ENCODE measurements around the gene ELL2. TPM values are rescaled to one million over a fixed set of nuclear protein-coding genes. Genes with fewer than 3 reads are reported as not detected.

The ELL2 gene
- polyA plus RNA-seq, 1 of the 3 experiments (the other 2 are of a cell fraction): 18.4 TPM

DNA sequence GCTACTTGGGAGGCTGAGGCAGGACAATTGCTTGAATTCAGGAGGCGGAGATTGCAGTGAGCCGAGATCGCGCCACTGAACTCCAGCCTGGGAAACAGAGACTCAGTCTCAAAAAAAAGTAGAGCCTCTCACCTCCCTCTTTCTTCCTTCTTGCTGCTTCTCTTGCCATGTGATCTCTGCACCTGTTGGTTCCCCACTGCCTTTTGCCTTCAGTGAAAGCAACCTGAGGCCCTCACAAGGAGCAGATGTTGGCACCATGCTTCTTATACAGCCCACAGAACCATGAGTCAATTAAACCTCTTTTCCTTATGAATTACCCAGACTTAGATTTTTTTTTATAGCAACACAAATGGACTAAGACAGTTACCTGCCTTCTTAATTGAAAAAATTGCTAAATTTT lies 93.5 kb downstream of the ELL2 start (continued):
- TF ChIP-seq TAF1 (IDR thresholded peaks at IDR 0.05; ENCODE audit: borderline replicate concordance, low read depth, low read length): no peak
- no peak for TF ChIP-seq TCF12 (IDR thresholded peaks at IDR 0.05)
- TF ChIP-seq RAD21 (IDR thresholded peaks at IDR 0.05; ENCODE audit: low read length): no peak
- no peak for TF ChIP-seq MAX (IDR thresholded peaks at IDR 0.05; ENCODE audit: low read depth)
- no peak for TF ChIP-seq NRF1 (IDR thresholded peaks at IDR 0.05; ENCODE audit: low read depth, low read length)
- no peak for TF ChIP-seq EZH2phosphoT487 (IDR thresholded peaks at IDR 0.05; ENCODE audit: borderline replicate concordance, low read depth)
- TF ChIP-seq NFIC (IDR thresholded peaks at IDR 0.05; ENCODE audit: borderline replicate concordance): no peak
- no peak for TF ChIP-seq RXRA (IDR thresholded peaks at IDR 0.05; ENCODE audit: borderline replicate concordance, low read depth)
- no peak for TF ChIP-seq SIN3A (IDR thresholded peaks at IDR 0.05; ENCODE audit: borderline replicate concordance, low read depth, low read length)
- no peak for TF ChIP-seq MXI1 (IDR thresholded peaks at IDR 0.05; ENCODE audit: low read depth, low read length)

DNA sequence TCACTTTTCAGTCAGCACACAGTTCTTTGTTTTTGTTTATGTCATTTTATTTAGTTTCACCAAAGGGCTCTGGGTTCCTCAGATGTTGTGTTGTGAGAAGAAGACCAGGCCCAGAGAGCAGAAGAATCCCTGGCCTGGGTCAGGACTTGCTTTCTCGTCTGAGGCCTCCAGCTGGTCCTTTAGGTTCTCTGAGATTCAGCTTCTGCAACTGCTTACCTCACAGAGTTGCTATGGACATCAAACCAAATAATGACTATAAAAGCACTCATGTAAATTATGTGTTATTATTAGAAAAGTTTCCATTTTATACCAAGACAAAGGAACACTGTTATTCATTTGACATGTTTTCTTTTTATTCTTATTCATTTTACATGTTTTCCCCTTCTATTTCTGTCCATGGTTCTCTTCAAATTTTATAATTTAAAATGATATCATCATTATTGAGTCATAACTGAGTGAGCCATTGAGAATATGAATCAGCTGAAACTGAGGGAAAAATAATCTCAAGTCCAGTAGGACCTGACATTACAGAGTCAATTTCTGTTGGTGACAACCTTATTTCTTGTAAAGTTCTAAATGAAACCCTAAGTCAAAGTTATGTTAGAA lies 95.1 kb downstream of the ELL2 start:
- no peaks in the 10 kb centered on the region for H3K9me2 ChIP-seq
- H3K4me1 ChIP-seq (ENCODE audit: control insufficient read depth in 1 of 2, insufficient read depth in 2 of 2, low read depth in 1 of 2, low read length in 1 of 2): peaks cover 0 to 36% of the 10 kb centered on the region in 2 experiments; a peak in 2 of 4 replicates
- no peaks in the 10 kb centered on the region for H3K36me3 ChIP-seq (replicated peaks in 1 of 2; ENCODE audit: control insufficient read depth in 1 of 2, insufficient read depth in 2 of 2, low read length in 1 of 2)
- no peaks in the 10 kb centered on the region for H4K20me1 ChIP-seq (ENCODE audit: insufficient read depth)
- peak overlapping the region in 1 of 2 experiments; percentile 95; a peak in 2 of 4 replicates for H3K27ac ChIP-seq (ENCODE audit: low read depth in 2 of 2, low read length in 1 of 2)
- DNase-seq: no peak
- H3K27me3 ChIP-seq (ENCODE audit: insufficient read depth): no peaks in the 10 kb centered on the region
- POLR2A ChIA-PET: no interaction called here
- TF ChIP-seq, protein P1, sequence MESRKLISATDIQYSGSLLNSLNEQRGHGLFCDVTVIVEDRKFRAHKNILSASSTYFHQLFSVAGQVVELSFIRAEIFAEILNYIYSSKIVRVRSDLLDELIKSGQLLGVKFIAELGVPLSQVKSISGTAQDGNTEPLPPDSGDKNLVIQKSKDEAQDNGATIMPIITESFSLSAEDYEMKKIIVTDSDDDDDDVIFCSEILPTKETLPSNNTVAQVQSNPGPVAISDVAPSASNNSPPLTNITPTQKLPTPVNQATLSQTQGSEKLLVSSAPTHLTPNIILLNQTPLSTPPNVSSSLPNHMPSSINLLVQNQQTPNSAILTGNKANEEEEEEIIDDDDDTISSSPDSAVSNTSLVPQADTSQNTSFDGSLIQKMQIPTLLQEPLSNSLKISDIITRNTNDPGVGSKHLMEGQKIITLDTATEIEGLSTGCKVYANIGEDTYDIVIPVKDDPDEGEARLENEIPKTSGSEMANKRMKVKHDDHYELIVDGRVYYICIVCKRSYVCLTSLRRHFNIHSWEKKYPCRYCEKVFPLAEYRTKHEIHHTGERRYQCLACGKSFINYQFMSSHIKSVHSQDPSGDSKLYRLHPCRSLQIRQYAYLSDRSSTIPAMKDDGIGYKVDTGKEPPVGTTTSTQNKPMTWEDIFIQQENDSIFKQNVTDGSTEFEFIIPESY (IDR thresholded peaks at IDR 0.05; ENCODE audit: borderline replicate concordance, low read depth): no peak
- TF ChIP-seq TCF12 (IDR thresholded peaks at IDR 0.05) (0 out of 2 replicates have a peak, but pooled peaks have one; percentile 10), RXRA (IDR thresholded peaks at IDR 0.05; ENCODE audit: borderline replicate concordance, low read depth) (no peak), MEF2A (IDR thresholded peaks at IDR 0.05; ENCODE audit: borderline replicate concordance, low read depth) (0 out of 2 replicates have a peak, but pooled peaks have one; percentile 10), FOSL2 (IDR thresholded peaks at IDR 0.05; ENCODE audit: borderline replicate concordance, low read depth) (peak; percentile 78; the same call in 1 of the 2 replicates), JUND (IDR thresholded peaks at IDR 0.05) (peak; percentile 36; the same call in 1 of the 2 replicates), GATA2 (CRISPR knock-in tag; IDR thresholded peaks at IDR 0.05) (no peak)
- H3K9ac ChIP-seq: peak overlapping the region; percentile 36; the same call in 1 of the 2 replicates
- H3K4me2 ChIP-seq: no peak overlapping the region
- no peak overlapping the region for H3K4me3 ChIP-seq (ENCODE audit: low read depth in 2 of 2, low read length in 1 of 2)
- H3K9me3 ChIP-seq: no peaks in the 10 kb centered on the region
- H2AFZ ChIP-seq (ENCODE audit: low read depth): no peak overlapping the region
- peaks cover 36% of the 10 kb centered on the region for H3F3A ChIP-seq (replicated peaks; ENCODE audit: insufficient read depth)
- H3K79me2 ChIP-seq (ENCODE audit: insufficient read depth): no peaks in the 10 kb centered on the region
- 46% methylated on average over 1 of the region's 1 CpG for WGBS (ENCODE audit: low lambda C conversion rate)
- CTCF ChIA-PET: no interaction called here

Data from SK-N-SH (cell line).